Gastroesophageal sphincter (tissue), 4 donors: ENCODE data around the gene WWC2. TPM values are rescaled to one million over a fixed set of nuclear protein-coding genes. Genes with fewer than 3 reads are reported as not detected.

Source experiments
- ATAC-seq: fragments of 150-250 bp; one replicate; pipeline ENCODE4 v1.9.1; 2016; ENCODE audit warnings: mild to moderate bottlenecking, moderate library complexity
- H3K27ac ChIP-seq, 4 donors: fragments of 200-600 bp; sonication (generic) in 3 of 4; 1 replicate in 3 of 4; 2 replicates in 1 of 4; pipeline ENCODE4 v1.5.1; 2016 to 2019
- H3K27me3 ChIP-seq: fragments of 200-600 bp; sonication (generic); one replicate; pipeline ENCODE4 v1.5.1; 2019
- H3K36me3 ChIP-seq, 2 donors: fragments of 200-600 bp; sonication (generic); one replicate each; pipeline ENCODE4 v1.5.1; 2019; ENCODE audit warnings: control low read depth in 1 of 2
- H3K4me1 ChIP-seq, 3 donors: fragments of 200-600 bp; sonication (generic); 1 replicate in 2 of 3; 2 replicates in 1 of 3; pipeline ENCODE4 v1.5.1; 2016 to 2019; ENCODE audit warnings: control low read depth in 2 of 3
- H3K4me3 ChIP-seq, 2 donors: fragments of 200-600 bp; sonication (generic); one replicate each; pipeline ENCODE4 v1.5.1; 2019; ENCODE audit warnings: mild to moderate bottlenecking in 1 of 2, moderate library complexity in 1 of 2
- H3K9me3 ChIP-seq, 3 donors: fragments of 200-600 bp; sonication (generic); one replicate each; pipeline ENCODE4 v1.5.1; 2017 to 2019; ENCODE audit warnings: control low read depth in 2 of 3
- EP300 ChIP-seq: sonication (generic); formaldehyde crosslinking; IDR thresholded peaks from one replicate; pipeline ENCODE4 v1.6.1; 2017; ENCODE audit warnings: antibody characterized with exemption, mild to moderate bottlenecking
- POLR2A ChIP-seq, 2 donors: fragments of 450-650 bp; IDR thresholded peaks; one replicate each; pipeline ENCODE4 v1.6.1; 2017; ENCODE audit warnings: antibody characterized with exemption in 2 of 2, mild to moderate bottlenecking in 2 of 2, moderate library complexity in 1 of 2
- POLR2AphosphoS5 ChIP-seq: sonication (generic); formaldehyde crosslinking; IDR thresholded peaks from one replicate; pipeline ENCODE4 v1.6.1; 2017; ENCODE audit warnings: antibody characterized with exemption
- WGBS, 2 donors: methylation state at CpG; one replicate each; pipeline ENCODE4 v1.1.5; 2018; ENCODE audit warnings: low coverage in 1 of 2; 5-methylcytosine and 5-hydroxymethylcytosine counted together
- total RNA-seq, 4 donors: library from RNA; depleted of rRNA; stranded (reverse); fragments of >200 nt; gene quantifications; one replicate each; pipeline ENCODE4 v1.1.0, GENCODE V29; 2016
- TF ChIP-seq, protein P1 (sequence below), 4 experiments: fragments of 200-600 bp in 2 of 4; fragments of 450-650 bp in 2 of 4; sonication (generic) in 1 of 4; IDR thresholded peaks; one replicate each; pipeline ENCODE4 v1.5.1; 2017 to 2019; ENCODE audit warnings: antibody characterized with exemption in 4 of 4, mild to moderate bottlenecking in 2 of 4, moderate library complexity in 2 of 4

The WWC2 gene
- total RNA-seq, 4 donors from 2014 or later: 23.0 to 42.0 (median 37.2) TPM

DNA sequence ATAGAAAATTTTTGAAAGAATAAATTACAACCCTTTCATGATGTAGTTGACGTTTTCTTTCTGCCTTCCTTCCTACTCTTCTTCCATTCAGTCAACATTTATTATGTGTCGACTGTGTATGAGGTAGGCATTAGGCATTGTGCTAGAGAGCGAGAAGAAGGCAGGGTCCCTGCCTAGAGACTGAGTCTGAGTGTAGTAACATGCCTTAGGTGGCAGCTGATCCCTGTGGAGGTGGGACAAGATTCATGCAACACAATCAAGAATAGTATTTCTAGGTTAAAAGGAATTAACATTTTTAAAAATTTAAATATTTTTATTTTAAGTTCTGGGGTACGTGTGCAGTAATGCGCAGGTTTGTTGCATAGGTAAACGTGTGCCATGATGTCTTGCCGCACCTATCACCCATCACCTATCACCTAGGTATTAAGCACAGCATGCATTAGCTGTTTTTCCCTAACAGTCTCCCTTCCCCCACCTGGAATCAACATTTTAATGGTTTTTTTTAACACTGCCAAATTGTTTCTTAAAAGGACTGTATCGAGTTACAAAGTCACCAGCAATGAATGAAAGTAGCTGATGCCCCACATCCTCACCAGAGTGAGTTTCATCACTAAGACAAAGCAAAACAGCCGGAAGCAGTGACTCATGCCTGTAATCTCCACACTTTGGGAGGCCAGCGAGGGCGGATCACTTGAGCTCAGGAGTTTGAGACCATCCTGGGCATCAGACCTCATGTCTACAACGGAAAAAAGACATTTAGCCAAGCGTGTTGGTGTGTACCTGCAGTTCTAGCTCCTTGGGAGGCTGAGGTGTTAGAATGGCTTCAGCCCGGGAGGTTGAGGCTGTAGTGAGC lies 84.0 kb downstream of the WWC2 start:
- Histone ChIP-seq H3K27ac (no peak overlapping the region), H3K36me3 (no peaks in the 10 kb centered on the region), H3K4me1 (peaks cover 0 to 9% (median 0%) of the 10 kb centered on the region in 3 donors), H3K27me3 (no peaks in the 10 kb centered on the region), H3K4me3 (no peak overlapping the region), H3K9me3 (no peaks in the 10 kb centered on the region)
- TF ChIP-seq EP300 (no peak), POLR2A (IDR thresholded peaks at IDR 0.05) (no peak), POLR2AphosphoS5 (no peak)
- TF ChIP-seq, protein P1, sequence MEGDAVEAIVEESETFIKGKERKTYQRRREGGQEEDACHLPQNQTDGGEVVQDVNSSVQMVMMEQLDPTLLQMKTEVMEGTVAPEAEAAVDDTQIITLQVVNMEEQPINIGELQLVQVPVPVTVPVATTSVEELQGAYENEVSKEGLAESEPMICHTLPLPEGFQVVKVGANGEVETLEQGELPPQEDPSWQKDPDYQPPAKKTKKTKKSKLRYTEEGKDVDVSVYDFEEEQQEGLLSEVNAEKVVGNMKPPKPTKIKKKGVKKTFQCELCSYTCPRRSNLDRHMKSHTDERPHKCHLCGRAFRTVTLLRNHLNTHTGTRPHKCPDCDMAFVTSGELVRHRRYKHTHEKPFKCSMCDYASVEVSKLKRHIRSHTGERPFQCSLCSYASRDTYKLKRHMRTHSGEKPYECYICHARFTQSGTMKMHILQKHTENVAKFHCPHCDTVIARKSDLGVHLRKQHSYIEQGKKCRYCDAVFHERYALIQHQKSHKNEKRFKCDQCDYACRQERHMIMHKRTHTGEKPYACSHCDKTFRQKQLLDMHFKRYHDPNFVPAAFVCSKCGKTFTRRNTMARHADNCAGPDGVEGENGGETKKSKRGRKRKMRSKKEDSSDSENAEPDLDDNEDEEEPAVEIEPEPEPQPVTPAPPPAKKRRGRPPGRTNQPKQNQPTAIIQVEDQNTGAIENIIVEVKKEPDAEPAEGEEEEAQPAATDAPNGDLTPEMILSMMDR (IDR thresholded peaks at IDR 0.05): no peak
- peak; percentile 48 for ATAC-seq
- 61 to 81% methylated on average over 6 to 11 of the region's 14 CpGs for WGBS, 2 donors

DNA sequence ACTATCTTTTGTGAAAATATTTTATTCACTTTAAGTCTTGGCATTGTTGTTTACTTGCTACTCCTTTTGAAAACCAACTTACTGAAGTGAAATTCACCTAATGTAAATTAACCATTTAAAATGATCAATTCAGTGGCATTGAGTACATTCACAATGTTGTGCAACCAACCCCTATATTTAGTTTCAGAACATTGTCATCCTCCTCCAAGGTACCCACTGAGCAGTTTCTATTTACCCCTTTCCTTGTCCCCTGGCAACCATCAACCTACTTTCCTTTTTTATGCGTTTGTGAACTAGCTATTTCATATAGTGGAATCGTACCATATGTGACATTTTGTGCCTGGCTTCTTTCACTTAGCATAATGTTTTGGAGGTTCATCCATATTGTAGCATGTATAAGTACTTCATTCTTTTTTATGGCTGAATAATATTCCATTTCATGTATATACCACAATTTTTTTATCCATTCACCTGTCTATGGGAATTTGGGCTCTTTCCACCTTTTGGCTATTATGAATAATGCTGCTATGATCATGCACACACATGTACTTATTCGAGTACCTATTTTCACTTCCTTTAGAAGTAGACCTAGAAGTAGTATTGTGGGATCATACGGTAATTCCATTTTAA lies 85.0 kb downstream of the WWC2 start:
- Histone ChIP-seq H3K36me3 (peaks cover 0 to 3% of the 10 kb centered on the region in 2 donors), H3K27ac (no peak overlapping the region), H3K4me1 (peaks cover 0 to 9% (median 0%) of the 10 kb centered on the region in 3 donors), H3K27me3 (no peaks in the 10 kb centered on the region), H3K4me3 (no peak overlapping the region), H3K9me3 (no peaks in the 10 kb centered on the region)
- TF ChIP-seq POLR2A (IDR thresholded peaks at IDR 0.05) (no peak), EP300 (no peak), POLR2AphosphoS5 (no peak)
- TF ChIP-seq, protein P1 (IDR thresholded peaks at IDR 0.05): no peak
- ATAC-seq: no peak
- 84 to 94% methylated on average over 4 of the region's 4 CpGs for WGBS, 2 donors

- no peak for ATAC-seq
These were observed 86.0 kb downstream of the WWC2 start for GRCh38 chr4:183185018-183185417.

DNA sequence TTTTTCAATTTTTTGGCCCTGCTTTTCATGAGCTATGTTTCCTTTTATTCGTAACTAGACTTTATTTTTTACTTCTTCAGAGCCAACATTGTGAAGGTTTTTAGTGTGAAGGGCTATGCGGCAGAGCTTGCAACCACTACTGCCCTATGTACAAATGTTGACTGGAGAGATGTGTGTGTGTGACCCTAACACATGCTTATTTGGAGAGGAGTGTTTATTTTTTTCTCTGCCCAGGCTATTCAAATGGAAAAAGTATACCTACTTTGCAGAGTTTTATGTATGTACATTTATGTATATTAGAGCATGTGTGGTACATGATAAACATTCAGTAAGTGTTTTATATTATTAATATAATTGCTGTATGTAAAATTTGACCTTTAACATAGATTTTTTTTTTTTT lies 86.5 kb downstream of the WWC2 start:
- WGBS, 2 donors: 79 to 86% methylated on average over 2 of the region's 2 CpGs
- H3K4me1 ChIP-seq: peaks cover 0 to 9% (median 0%) of the 10 kb centered on the region in 3 donors
- H3K4me3 ChIP-seq: no peak overlapping the region
- no peaks in the 10 kb centered on the region for H3K27me3 ChIP-seq
- H3K27ac ChIP-seq: no peak overlapping the region
- TF ChIP-seq POLR2A (IDR thresholded peaks at IDR 0.05) (no peak), POLR2AphosphoS5 (no peak), EP300 (no peak)
- TF ChIP-seq, protein P1 (IDR thresholded peaks at IDR 0.05): no peak
- no peak for ATAC-seq
- no peaks in the 10 kb centered on the region for H3K9me3 ChIP-seq
- peaks cover 0 to 3% of the 10 kb centered on the region in 2 donors for H3K36me3 ChIP-seq

More at GRCh38 chr4:183185018-183185417, 86.0 kb downstream of the WWC2 start:
- Histone ChIP-seq H3K27ac (no peak overlapping the region), H3K9me3 (no peaks in the 10 kb centered on the region), H3K4me1 (peaks cover 0 to 9% (median 0%) of the 10 kb centered on the region in 3 donors), H3K27me3 (no peaks in the 10 kb centered on the region), H3K4me3 (no peak overlapping the region), H3K36me3 (peaks cover 0 to 3% of the 10 kb centered on the region in 2 donors)
- no peak for TF ChIP-seq EP300
- TF ChIP-seq POLR2A (IDR thresholded peaks at IDR 0.05): no peak
- no peak for TF ChIP-seq POLR2AphosphoS5
- TF ChIP-seq, protein P1 (IDR thresholded peaks at IDR 0.05): no peak
- WGBS, 2 donors: 60 to 71% methylated on average over 5 of the region's 5 CpGs
